Liver (tissue), 9 donors: ENCODE data around the gene SLC7A6. TPM values are rescaled to one million over a fixed set of nuclear protein-coding genes. Genes with fewer than 3 reads are reported as not detected.

Source experiments
- DNase-seq: peaks from one replicate; pipeline ENCODE4 v3.0.0-alpha.2; 2017; ENCODE audit warnings: low spot score
- H3K27ac ChIP-seq, 2 donors: one replicate each; pipeline ENCODE4 v1.7.0; 2013; ENCODE audit warnings: inconsistent platforms in 2 of 2, low read length in 2 of 2, control low read depth in 1 of 2, low read depth in 1 of 2, mild to moderate bottlenecking in 1 of 2
- H3K27me3 ChIP-seq, 4 donors: one replicate each; pipeline versions ENCODE4 v1.6.1 to v1.7.0; 2013; ENCODE audit warnings: low read length in 3 of 4, inconsistent platforms in 1 of 4, mild to moderate bottlenecking in 1 of 4, moderate library complexity in 1 of 4; ENCODE audit not compliant: control insufficient read depth in 4 of 4, insufficient read depth in 4 of 4
- H3K36me3 ChIP-seq, 4 donors: one replicate each; pipeline versions ENCODE4 v1.6.1 to v1.7.0; 2013; ENCODE audit warnings: low read length in 3 of 4, mild to moderate bottlenecking in 3 of 4, low read depth in 1 of 4, moderate library complexity in 1 of 4; ENCODE audit not compliant: control insufficient read depth in 4 of 4, insufficient read depth in 3 of 4
- H3K4me1 ChIP-seq, 4 donors: one replicate each; pipeline versions ENCODE4 v1.6.1 to v1.7.0; 2013; ENCODE audit warnings: low read length in 3 of 4, mild to moderate bottlenecking in 3 of 4, moderate library complexity in 1 of 4; ENCODE audit not compliant: control insufficient read depth in 4 of 4, insufficient read depth in 4 of 4
- H3K4me3 ChIP-seq, 3 donors: one replicate each; pipeline versions ENCODE4 v1.6.1 to v1.7.0; 2013; ENCODE audit warnings: low read length in 3 of 3, control low read depth in 1 of 3, low read depth in 1 of 3, mild to moderate bottlenecking in 1 of 3
- H3K9ac ChIP-seq, 2 donors: one replicate each; pipeline ENCODE4 v1.7.0; 2013; ENCODE audit warnings: low read length in 2 of 2, mild to moderate bottlenecking in 2 of 2, moderate library complexity in 2 of 2, control low read depth in 1 of 2, low read depth in 1 of 2
- H3K9me3 ChIP-seq, 4 donors: one replicate each; pipeline versions ENCODE4 v1.6.1 to v1.7.0; 2013; ENCODE audit warnings: low read length in 3 of 4; ENCODE audit not compliant: control insufficient read depth in 4 of 4
- EGR1 ChIP-seq, 2 donors: IDR thresholded peaks; 2 replicates each; pipeline ENCODE4 v1.6.1; 2016 to 2018; ENCODE audit warnings: antibody characterized with exemption in 2 of 2, low read depth in 2 of 2
- FOXA1 ChIP-seq: IDR thresholded peaks from 2 replicates; pipeline ENCODE4 v1.6.1; 2016; ENCODE audit warnings: antibody characterized with exemption
- FOXA2 ChIP-seq: IDR thresholded peaks from 2 replicates; pipeline ENCODE4 v1.6.1; 2016; ENCODE audit warnings: antibody characterized with exemption
- GABPA ChIP-seq, 2 donors: IDR thresholded peaks in 1 of 2; conservative IDR thresholded peaks in 1 of 2; 2 replicates each; pipeline ENCODE4 v1.6.1; 2016; ENCODE audit warnings: antibody characterized with exemption in 2 of 2, mild to moderate bottlenecking in 1 of 2, moderate library complexity in 1 of 2
- HNF4A ChIP-seq, 2 donors: conservative IDR thresholded peaks; 2 replicates each; pipeline ENCODE4 v1.6.1; 2016; ENCODE audit warnings: antibody characterized with exemption in 2 of 2, mild to moderate bottlenecking in 2 of 2
- HNF4G ChIP-seq: IDR thresholded peaks from 2 replicates; pipeline ENCODE4 v1.6.1; 2016; ENCODE audit warnings: antibody characterized with exemption
- NR2F2 ChIP-seq: IDR thresholded peaks from 2 replicates; pipeline ENCODE4 v1.6.1; 2016; ENCODE audit warnings: antibody characterized with exemption
- RXRA ChIP-seq, 2 donors: IDR thresholded peaks; 2 replicates each; pipeline ENCODE4 v1.6.1; 2017 to 2018; ENCODE audit warnings: antibody characterized with exemption in 2 of 2, mild to moderate bottlenecking in 1 of 2
- SP1 ChIP-seq: IDR thresholded peaks from 2 replicates; pipeline ENCODE4 v1.6.1; 2018; ENCODE audit warnings: antibody characterized with exemption, mild to moderate bottlenecking
- TAF1 ChIP-seq: conservative IDR thresholded peaks from 2 replicates; pipeline ENCODE4 v1.6.1; 2016; ENCODE audit warnings: antibody characterized with exemption, mild to moderate bottlenecking
- YY1 ChIP-seq: IDR thresholded peaks from 2 replicates; pipeline ENCODE4 v1.6.1; 2016; ENCODE audit warnings: antibody characterized with exemption, mild to moderate bottlenecking
- WGBS: extraction: QIAGEN DNeasy Blood & Tissue Kit; methylation state at CpG from one replicate; pipeline ENCODE4 v1.1.7; 2013; 5-methylcytosine and 5-hydroxymethylcytosine counted together
- polyA plus RNA-seq, 2 donors: library from polyadenylated mRNA; stranded (reverse) in 1 of 2; unstranded in 1 of 2; fragments of 200-250 nt in 1 of 2; fragments of >200 nt in 1 of 2; fragmentation: Nextera tagmentation in 1 of 2; extraction: Ambion mirVana in 1 of 2; gene quantifications; one replicate each; pipeline versions ENCODE4 v1.2.1 to v1.2.3, GENCODE V29; 2013 to 2015
- total RNA-seq, 2 donors: library from RNA; depleted of rRNA; stranded (reverse); fragments of >200 nt; gene quantifications; one replicate each; pipeline ENCODE4 v1.2.3, GENCODE V29; 2014
- TF ChIP-seq, protein P1 (sequence below): IDR thresholded peaks from 2 replicates; pipeline ENCODE4 v1.6.1; 2016; ENCODE audit warnings: antibody characterized with exemption
- TF ChIP-seq, protein P2 (sequence below): IDR thresholded peaks from 2 replicates; pipeline ENCODE4 v1.6.1; 2016; ENCODE audit warnings: antibody characterized with exemption
- TF ChIP-seq, protein P3 (sequence below): fragments of 150-350 bp; IDR thresholded peaks from 2 replicates; pipeline ENCODE4 v1.5.1; 2017; ENCODE audit warnings: improper control_type of control experiment, low read depth, low read length; ENCODE audit not compliant: missing input control
- TF ChIP-seq, protein P4 (sequence below): IDR thresholded peaks from 2 replicates; pipeline ENCODE4 v1.6.1; 2016; ENCODE audit warnings: antibody characterized with exemption
- donor health status: healthy.
- donor health status: healthy.
- donor health status: healthy.
- donor health status: healthy.
- donor health status: healthy.

SLC7A6 gene
- total and polyA plus RNA-seq, 4 donors = 1.2 to 4.9 (median 1.9) TPM

DNA sequence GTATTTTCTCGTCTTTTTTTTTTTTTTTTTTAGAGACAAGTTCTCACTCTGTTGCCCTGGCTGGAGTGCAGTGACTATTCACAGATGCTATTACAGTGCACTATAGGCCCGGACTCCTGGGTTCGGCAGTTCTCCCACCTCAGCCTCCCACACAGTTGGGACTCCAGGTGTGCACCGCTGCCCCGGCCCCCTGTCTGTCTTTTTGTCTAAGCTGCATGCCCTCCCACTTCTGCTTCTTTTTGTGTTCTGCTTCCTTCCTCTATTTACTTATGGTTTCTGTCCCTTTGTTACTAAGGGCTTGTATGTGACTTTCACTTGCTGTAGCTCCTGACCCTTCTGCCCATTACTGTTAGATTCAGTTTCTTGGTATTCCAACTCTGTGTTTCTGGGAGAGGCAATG is 20.5 kb downstream of the SLC7A6 start:
- no peak overlapping the region for H3K4me3 ChIP-seq
- H3K27ac ChIP-seq = no peak overlapping the region
- no peaks in the 10 kb centered on the region for H3K27me3 ChIP-seq
- peaks cover 0 to 3% (median 0%) of the 10 kb centered on the region in 4 donors for H3K4me1 ChIP-seq
- no peak overlapping the region for H3K9ac ChIP-seq
- no peak for DNase-seq
- H3K36me3 ChIP-seq = no peaks in the 10 kb centered on the region
- WGBS = 66% methylated on average over 5 of the region's 5 CpGs
- TF ChIP-seq, protein P1, sequence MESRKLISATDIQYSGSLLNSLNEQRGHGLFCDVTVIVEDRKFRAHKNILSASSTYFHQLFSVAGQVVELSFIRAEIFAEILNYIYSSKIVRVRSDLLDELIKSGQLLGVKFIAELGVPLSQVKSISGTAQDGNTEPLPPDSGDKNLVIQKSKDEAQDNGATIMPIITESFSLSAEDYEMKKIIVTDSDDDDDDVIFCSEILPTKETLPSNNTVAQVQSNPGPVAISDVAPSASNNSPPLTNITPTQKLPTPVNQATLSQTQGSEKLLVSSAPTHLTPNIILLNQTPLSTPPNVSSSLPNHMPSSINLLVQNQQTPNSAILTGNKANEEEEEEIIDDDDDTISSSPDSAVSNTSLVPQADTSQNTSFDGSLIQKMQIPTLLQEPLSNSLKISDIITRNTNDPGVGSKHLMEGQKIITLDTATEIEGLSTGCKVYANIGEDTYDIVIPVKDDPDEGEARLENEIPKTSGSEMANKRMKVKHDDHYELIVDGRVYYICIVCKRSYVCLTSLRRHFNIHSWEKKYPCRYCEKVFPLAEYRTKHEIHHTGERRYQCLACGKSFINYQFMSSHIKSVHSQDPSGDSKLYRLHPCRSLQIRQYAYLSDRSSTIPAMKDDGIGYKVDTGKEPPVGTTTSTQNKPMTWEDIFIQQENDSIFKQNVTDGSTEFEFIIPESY = no peak
- no peak for TF ChIP-seq HNF4G
- H3K9me3 ChIP-seq = no peaks in the 10 kb centered on the region

DNA sequence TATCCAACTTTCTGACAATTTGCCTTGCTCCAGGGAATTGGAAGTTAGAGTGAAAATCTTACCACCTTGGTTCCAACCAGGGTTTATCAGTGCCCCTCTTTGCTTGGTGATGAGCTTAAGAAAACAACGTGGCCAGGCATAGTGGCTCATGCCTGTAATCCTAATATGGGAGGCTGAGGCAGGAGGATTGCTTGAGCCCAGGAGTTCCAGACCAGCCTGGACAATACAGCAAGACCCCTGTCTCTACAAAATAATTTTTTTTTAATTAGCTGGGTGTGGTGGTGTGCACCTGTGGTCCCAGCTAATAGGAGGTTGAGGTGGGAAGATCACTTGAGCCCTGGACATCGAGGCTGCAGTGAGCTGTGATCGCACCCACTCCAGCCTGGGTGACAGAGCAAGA is 21.4 kb downstream of the SLC7A6 start:
- TF ChIP-seq HNF4G = no peak
- TF ChIP-seq SP1 = no peak
- H3K4me3 ChIP-seq = no peak overlapping the region
- H3K4me1 ChIP-seq = peaks cover 0 to 3% (median 0%) of the 10 kb centered on the region in 4 donors
- DNase-seq = no peak
- H3K9ac ChIP-seq = no peak overlapping the region
- H3K27ac ChIP-seq = no peak overlapping the region
- no peaks in the 10 kb centered on the region for H3K36me3 ChIP-seq
- no peaks in the 10 kb centered on the region for H3K27me3 ChIP-seq
- 94% methylated on average over 3 of the region's 3 CpGs for WGBS
- no peaks in the 10 kb centered on the region for H3K9me3 ChIP-seq

DNA sequence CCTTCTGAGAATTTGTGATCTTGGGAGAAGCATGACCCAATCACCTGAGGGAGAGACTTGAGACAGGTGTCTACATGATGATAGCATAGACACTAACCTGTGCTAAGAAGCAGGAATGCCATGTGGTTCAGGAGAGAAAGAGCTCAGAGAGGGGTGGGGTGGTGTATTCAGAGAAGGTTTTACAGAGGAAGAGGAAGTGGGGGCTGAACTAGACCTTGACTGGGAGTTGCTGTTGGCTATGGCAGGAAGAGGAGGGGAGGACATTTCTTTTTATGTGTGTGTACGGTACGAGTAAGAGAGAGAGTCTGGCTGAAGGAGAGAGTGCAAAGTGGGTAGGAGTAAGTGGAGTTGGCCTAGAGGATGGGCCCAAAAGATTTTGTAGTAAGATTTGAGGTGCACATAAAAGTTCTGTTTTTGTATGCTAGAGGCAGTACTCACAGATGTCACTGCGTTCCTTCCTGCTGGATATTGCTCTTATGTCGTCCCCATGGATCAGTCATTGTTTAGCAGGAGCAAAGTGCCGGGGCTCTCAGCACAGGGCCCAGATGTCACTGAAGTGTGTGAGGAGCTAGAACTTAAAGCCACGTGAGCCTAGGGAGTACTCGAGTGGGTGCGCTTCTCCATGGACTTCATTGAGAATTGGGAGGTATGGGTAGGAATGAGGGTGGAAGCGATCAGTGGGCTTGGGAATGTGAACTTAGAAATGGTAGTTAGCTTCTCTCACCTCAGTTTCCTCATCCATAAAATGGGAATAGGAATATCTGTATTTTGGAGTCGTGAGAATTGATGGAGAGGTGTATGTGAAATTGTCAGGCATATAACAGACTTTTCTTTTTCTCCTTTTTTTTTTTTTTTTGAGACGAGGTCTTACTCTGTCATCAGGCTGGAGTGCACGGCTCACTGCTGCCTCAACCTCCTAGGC is 22.1 kb downstream of the SLC7A6 start:
- 84% methylated on average over 12 of the region's 12 CpGs for WGBS
- DNase-seq = no peak
- no peaks in the 10 kb centered on the region for H3K27me3 ChIP-seq
- H3K9ac ChIP-seq = no peak overlapping the region
- TF ChIP-seq GABPA (IDR thresholded peaks at IDR 0.05 in 1 of 2, conservative IDR thresholded peaks at IDR 0.05 in 1 of 2) = no peak
- TF ChIP-seq, protein P2, sequence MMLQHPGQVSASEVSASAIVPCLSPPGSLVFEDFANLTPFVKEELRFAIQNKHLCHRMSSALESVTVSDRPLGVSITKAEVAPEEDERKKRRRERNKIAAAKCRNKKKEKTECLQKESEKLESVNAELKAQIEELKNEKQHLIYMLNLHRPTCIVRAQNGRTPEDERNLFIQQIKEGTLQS = no peak
- TF ChIP-seq HNF4G = no peak
- TF ChIP-seq HNF4A (conservative IDR thresholded peaks at IDR 0.05) = no peak
- TF ChIP-seq SP1 = no peak
- no peak for TF ChIP-seq TAF1
- TF ChIP-seq, protein P1 = no peak
- TF ChIP-seq NR2F2 = no peak
- TF ChIP-seq YY1 = no peak
- TF ChIP-seq, protein P3, sequence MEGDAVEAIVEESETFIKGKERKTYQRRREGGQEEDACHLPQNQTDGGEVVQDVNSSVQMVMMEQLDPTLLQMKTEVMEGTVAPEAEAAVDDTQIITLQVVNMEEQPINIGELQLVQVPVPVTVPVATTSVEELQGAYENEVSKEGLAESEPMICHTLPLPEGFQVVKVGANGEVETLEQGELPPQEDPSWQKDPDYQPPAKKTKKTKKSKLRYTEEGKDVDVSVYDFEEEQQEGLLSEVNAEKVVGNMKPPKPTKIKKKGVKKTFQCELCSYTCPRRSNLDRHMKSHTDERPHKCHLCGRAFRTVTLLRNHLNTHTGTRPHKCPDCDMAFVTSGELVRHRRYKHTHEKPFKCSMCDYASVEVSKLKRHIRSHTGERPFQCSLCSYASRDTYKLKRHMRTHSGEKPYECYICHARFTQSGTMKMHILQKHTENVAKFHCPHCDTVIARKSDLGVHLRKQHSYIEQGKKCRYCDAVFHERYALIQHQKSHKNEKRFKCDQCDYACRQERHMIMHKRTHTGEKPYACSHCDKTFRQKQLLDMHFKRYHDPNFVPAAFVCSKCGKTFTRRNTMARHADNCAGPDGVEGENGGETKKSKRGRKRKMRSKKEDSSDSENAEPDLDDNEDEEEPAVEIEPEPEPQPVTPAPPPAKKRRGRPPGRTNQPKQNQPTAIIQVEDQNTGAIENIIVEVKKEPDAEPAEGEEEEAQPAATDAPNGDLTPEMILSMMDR = no peak
- TF ChIP-seq FOXA2 = no peak
- no peak for TF ChIP-seq RXRA (IDR thresholded peaks at IDR 0.05)
- TF ChIP-seq, protein P4, sequence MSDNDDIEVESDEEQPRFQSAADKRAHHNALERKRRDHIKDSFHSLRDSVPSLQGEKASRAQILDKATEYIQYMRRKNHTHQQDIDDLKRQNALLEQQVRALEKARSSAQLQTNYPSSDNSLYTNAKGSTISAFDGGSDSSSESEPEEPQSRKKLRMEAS = no peak
- TF ChIP-seq EGR1 (IDR thresholded peaks at IDR 0.05; ENCODE audit: low read depth in 2 of 2) = no peak
- TF ChIP-seq FOXA1 = no peak
- no peaks in the 10 kb centered on the region for H3K36me3 ChIP-seq
- no peak overlapping the region for H3K4me3 ChIP-seq
- H3K4me1 ChIP-seq = peaks cover 0 to 3% (median 0%) of the 10 kb centered on the region in 4 donors
- H3K9me3 ChIP-seq = no peaks in the 10 kb centered on the region
- H3K27ac ChIP-seq = no peak overlapping the region
